GM20000 (cell line): Measurements from ENCODE around the gene DLG2.

Source experiments
- DNase-seq: peaks from one replicate; pipeline ENCODE4 v3.0.0; 2012; ENCODE audit warnings: low spot score
- TF ChIP-seq, protein P1 (sequence below): IDR thresholded peaks from 2 replicates; pipeline ENCODE4 v1.5.1; 2012; ENCODE audit warnings: mild to moderate bottlenecking, control low read depth; ENCODE audit errors: extremely low read depth, missing control alignments

Gene DLG2

DNA sequence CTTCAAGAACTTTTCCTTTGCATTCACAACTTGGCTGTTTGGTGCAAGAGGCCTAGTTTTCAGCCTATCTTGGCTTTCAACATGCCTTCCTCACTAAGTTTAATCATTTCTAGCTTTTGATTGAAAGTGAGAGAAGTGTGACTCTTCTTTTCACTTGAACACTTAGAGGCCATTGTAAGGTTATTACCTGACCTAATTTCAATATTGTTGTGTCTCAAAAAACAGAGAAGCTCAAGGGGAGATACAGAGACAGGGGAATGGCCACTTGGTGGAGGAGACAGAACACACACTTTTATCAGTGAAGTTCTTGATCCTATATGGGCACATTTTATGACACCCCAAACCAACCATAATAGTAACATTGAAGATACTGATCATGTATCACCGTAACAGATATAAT, 532.3 kb downstream of the DLG2 start:
- DNase-seq, result no peak
- TF ChIP-seq, protein P1, sequence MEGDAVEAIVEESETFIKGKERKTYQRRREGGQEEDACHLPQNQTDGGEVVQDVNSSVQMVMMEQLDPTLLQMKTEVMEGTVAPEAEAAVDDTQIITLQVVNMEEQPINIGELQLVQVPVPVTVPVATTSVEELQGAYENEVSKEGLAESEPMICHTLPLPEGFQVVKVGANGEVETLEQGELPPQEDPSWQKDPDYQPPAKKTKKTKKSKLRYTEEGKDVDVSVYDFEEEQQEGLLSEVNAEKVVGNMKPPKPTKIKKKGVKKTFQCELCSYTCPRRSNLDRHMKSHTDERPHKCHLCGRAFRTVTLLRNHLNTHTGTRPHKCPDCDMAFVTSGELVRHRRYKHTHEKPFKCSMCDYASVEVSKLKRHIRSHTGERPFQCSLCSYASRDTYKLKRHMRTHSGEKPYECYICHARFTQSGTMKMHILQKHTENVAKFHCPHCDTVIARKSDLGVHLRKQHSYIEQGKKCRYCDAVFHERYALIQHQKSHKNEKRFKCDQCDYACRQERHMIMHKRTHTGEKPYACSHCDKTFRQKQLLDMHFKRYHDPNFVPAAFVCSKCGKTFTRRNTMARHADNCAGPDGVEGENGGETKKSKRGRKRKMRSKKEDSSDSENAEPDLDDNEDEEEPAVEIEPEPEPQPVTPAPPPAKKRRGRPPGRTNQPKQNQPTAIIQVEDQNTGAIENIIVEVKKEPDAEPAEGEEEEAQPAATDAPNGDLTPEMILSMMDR, result no peak

DNA sequence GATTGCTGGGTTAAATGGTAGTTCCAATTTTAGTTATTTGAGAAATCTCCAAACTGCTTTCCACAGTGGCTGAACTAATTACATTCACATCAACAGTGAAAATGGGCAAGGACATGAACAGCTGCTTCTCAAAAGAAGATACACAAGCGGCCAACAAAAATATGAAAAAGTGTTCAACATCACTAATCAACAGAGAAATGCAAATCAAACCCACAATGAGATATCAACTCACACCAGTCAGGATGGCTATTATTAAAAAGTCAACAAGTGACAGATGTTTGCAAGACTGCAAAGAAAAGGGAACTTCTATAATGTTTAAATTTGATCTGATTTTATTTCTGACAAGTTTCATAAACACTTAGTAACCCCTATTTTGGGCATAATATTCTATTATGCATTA, 537.5 kb downstream of the DLG2 start:
- TF ChIP-seq, protein P1, result no peak
- no peak for DNase-seq

GRCh38 chr11:85088286-85088685, 538.9 kb downstream of the DLG2 start:
- DNase-seq, result no peak
- TF ChIP-seq, protein P1, result no peak

DNA sequence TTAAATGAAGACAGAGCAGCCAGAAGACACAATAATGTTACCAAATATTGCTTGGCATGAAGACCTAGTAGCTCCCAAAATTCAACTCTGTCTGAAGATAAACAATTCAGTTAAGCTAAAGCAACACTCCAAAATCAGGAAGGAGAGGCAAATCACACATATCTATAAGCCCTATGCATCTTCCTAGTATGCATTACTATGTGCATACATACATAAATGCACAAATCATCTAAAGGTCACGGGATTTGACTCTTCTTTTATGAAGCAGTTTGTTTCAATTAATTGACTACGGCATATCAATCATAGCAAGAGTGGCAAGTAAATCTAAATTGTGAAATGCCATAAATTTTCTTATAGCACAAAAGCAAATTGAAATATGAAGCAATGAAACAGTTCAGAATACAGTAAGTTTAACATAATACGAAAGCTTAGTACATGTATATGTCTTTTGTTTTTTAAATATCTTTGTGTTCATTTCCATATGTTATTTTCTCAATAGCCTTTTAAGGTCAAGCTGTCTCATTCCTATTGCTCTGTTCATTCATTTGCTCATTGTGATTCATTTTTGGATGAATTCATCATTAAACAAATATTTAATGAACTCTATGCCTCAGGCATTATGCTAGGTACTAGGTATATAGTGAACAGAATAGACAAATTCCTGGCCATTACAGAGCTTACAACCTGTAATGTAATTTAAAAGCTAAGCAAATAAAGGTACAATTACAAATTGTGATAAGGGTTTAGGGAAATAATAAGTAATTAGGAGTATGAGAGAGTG, 540.5 kb downstream of the DLG2 start:
- DNase-seq, result no peak
- TF ChIP-seq, protein P1, result no peak

DNA sequence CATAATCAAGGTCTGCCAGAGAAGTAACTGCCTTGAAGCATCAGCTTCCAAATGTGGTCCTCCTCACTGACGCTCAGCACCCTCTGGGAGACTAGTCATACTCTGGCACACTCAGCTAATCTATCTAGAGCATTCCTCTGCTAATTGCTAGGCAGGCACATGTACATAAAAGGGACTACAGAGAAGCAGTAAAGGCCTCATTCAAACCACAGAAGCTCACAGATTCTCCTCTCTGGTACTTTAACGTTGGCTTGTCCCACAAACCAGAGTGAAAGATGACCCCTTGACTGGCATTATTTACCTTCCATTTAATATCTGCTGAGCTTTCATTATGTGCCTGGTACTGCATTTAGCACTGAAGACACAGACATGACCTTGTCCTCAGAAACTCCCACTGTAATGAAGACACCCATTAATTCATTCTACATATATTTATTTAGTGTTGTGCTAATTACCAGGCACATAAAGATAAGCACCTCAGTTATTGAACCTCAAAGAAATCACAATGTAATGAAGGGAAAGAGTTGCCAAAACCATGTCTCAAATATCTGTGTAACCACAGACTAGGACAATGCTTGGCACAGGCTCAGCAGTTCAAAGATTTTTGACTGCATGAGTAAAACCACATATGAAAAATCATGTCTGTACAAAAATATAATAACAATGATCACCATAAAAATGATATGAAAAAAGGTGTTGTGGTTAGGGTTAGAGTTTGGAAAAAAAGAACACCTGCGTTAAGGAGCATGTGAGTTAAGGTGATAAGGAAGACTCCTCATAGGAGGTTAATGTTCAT, 550.4 kb downstream of the DLG2 start:
- DNase-seq, result no peak

DNA sequence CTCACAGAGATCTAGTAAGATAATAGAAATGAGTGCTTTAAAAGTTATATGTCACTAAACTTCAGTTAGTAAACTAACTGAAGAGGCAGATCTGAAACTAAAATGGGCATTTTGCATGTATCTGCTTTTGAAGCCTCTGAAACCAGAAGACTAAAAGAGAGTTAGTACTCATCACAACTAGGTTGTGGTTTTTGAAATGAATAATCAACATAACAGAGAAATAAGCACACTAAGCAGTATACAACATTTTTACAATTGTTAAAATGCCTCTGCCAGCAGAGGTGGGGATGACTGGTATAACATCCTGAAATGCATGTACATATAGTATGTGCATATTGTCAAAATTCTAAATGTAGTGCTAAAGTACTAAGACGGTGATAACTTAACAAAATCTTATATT, 564.5 kb downstream of the DLG2 start:
- TF ChIP-seq, protein P1, result no peak

More for the DNA sequence above, 550.4 kb downstream of the DLG2 start:
- TF ChIP-seq, protein P1, result no peak

GRCh38 chr11:85052636-85053035, 574.5 kb downstream of the DLG2 start:
- no peak for DNase-seq
- TF ChIP-seq, protein P1, result no peak

More for the DNA sequence above, 564.5 kb downstream of the DLG2 start:
- peak; percentile 4 for DNase-seq
